RPMI8226 (cell line): ENCODE measurements around the gene CELA1.

Source experiments
- DNase-seq: peaks from one replicate; pipeline ENCODE4 v3.0.0-alpha.2; 2015

Gene CELA1

GRCh38 chr12:51374361-51374760, 27.9 kb upstream of the CELA1 start:
- no peak for DNase-seq

GRCh38 chr12:51373187-51373586, 26.7 kb upstream of the CELA1 start:
- no peak for DNase-seq

- DNase-seq: no peak
Measured at GRCh38 chr12:51372021-51372420, 25.5 kb upstream of the CELA1 start.

GRCh38 chr12:51371295-51371953, 24.9 kb upstream of the CELA1 start:
- no peak for DNase-seq

GRCh38 chr12:51370667-51371066, 24.2 kb upstream of the CELA1 start:
- no peak for DNase-seq

- DNase-seq: no peak
Measured at GRCh38 chr12:51369581-51369980, 23.1 kb upstream of the CELA1 start.

GRCh38 chr12:51368640-51369517, 22.4 kb upstream of the CELA1 start:
- peak; percentile 93 for DNase-seq

- no peak for DNase-seq
Measured at GRCh38 chr12:51365276-51365675, 18.8 kb upstream of the CELA1 start.

GRCh38 chr12:51364001-51364400, 17.5 kb upstream of the CELA1 start:
- no peak for DNase-seq

- DNase-seq: no peak
Measured at GRCh38 chr12:51362747-51363342, 16.4 kb upstream of the CELA1 start.

- no peak for DNase-seq
Measured at GRCh38 chr12:51362307-51362706, 15.8 kb upstream of the CELA1 start.

- DNase-seq: no peak
Measured at GRCh38 chr12:51361161-51362016, 14.9 kb upstream of the CELA1 start.

- no peak for DNase-seq
Measured at GRCh38 chr12:51360315-51360714, 13.8 kb upstream of the CELA1 start.

GRCh38 chr12:51359851-51360250, 13.4 kb upstream of the CELA1 start:
- DNase-seq: no peak

GRCh38 chr12:51358496-51358895, 12.0 kb upstream of the CELA1 start:
- no peak for DNase-seq

- DNase-seq: no peak
Measured at GRCh38 chr12:51357374-51358047, 11.0 kb upstream of the CELA1 start.

- peak; percentile 48 for DNase-seq
Measured at GRCh38 chr12:51351913-51352532, 5.5 kb upstream of the CELA1 start.

- no peak for DNase-seq
Measured at GRCh38 chr12:51349026-51349425, 2.5 kb upstream of the CELA1 start.

- DNase-seq: no peak
Measured at GRCh38 chr12:51348116-51348515, 1.6 kb upstream of the CELA1 start.

- no peak for DNase-seq
Measured at GRCh38 chr12:51345681-51346080, 798 bp downstream of the CELA1 start.

GRCh38 chr12:51343201-51343600, 3.3 kb downstream of the CELA1 start:
- no peak for DNase-seq

- DNase-seq: no peak
Measured at GRCh38 chr12:51342416-51342815, 4.1 kb downstream of the CELA1 start.
